Hepatocyte (in vitro differentiated cells): ENCODE results near the gene ARHGEF12.

Experiments
- CTCF ChIP-seq: fragments of 200-600 bp; sonication (generic); IDR thresholded peaks from 2 replicates; pipeline ENCODE4 v1.5.1; 2016; ENCODE audit warnings: antibody characterized with exemption, mild to moderate bottlenecking; ENCODE audit not compliant: poor library complexity
- EZH2 ChIP-seq: fragments of 200-600 bp; sonication (generic); IDR thresholded peaks from 2 replicates; pipeline ENCODE4 v1.6.1; 2016; ENCODE audit warnings: antibody characterized with exemption, mild to moderate bottlenecking, borderline replicate concordance

GRCh38 chr11:120288021-120288420 lies 48.2 kb upstream of the ARHGEF12 start:
- TF ChIP-seq CTCF = no peak
- TF ChIP-seq EZH2 = no peak
